Stimulated activated CD8-positive, alpha-beta memory T cell treated with anti-CD3 and anti-CD28 coated beads, Interleukin-12 subunit alpha, Interleukin-12 subunit beta, amount 100 ng/mL, for 24 hours (primary cell): Measurements from ENCODE around the gene GLG1.
"Not testable (repeated sequence)": the region's sequence is repeated elsewhere in the genome, so short reads cannot be mapped to it uniquely, and the experiment has no call there.

ENCODE experiments used
- DNase-seq: peaks from one replicate; pipeline ENCODE4 v3.0.0-alpha.2; 2020; ENCODE audit errors: extremely low read depth

The GLG1 gene

DNA sequence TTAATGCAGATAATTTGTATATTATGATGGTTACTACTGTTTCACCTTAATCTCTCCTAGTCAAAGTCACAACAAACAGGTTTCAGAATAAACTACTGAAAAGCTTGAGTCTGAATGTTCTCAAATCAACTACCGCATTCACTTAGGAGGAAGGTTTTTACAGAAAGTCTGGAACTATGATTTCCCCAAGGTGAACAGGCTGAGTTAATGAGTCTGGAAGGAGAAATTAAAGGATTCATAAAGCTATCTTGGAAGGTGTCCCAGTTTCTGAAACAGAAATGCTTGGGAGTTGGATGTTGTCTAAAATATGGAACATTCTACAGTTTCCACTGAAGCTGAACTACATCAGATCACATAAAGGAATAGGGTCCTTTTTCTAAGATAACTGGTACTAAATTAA lies 69.2 kb downstream of the GLG1 start:
- DNase-seq: not testable (repeated sequence)

GRCh38 chr16:74534650-74535049 lies 72.3 kb downstream of the GLG1 start:
- not testable (repeated sequence) for DNase-seq

GRCh38 chr16:74524926-74525325 lies 82.0 kb downstream of the GLG1 start:
- DNase-seq: no peak

GRCh38 chr16:74524117-74524516 lies 82.8 kb downstream of the GLG1 start:
- DNase-seq: no peak

DNA sequence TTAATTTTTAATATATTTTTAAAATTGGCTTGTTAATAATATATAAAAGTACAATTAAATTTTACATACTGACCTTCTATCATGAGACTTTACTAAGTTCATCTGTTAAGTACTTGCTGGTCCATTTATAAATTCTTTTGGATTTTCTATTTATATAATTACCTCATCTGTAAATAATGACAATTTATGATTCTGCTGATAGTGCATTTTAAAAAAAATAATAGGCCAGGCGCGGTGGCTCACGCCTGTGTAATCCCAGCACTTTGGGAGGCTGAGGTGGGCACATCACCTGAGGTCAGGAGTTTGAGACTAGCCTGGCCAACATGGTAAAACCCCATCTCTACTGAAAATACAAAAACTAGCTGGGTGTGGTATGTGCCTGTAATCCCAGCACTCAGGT lies 83.2 kb downstream of the GLG1 start:
- DNase-seq: not testable (repeated sequence)

- no peak for DNase-seq
Measured at GRCh38 chr16:74522160-74522559, 84.8 kb downstream of the GLG1 start.

- no peak for DNase-seq
Measured at GRCh38 chr16:74521691-74522090, 85.2 kb downstream of the GLG1 start.

GRCh38 chr16:74518934-74519333 lies 88.0 kb downstream of the GLG1 start:
- DNase-seq: not testable (repeated sequence)

DNA sequence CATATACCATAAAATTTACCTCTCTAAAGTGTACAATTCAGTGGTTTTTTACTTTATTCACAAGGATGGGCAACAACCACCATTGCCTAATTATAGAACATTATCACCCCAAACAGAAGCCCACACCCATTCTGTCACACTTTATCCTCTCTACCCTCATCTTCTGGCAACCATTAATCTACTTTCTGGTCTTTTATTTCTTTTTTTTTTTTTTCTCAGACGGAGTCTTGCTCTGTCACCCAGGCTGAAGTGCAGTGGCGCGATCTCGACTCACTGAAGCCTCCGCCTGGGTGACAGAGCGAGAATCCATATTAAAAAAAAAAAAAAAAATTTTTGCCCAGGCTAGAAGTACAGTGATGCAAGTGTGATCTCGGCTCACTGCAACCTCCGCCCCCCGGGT lies 95.0 kb downstream of the GLG1 start:
- DNase-seq: no peak

DNA sequence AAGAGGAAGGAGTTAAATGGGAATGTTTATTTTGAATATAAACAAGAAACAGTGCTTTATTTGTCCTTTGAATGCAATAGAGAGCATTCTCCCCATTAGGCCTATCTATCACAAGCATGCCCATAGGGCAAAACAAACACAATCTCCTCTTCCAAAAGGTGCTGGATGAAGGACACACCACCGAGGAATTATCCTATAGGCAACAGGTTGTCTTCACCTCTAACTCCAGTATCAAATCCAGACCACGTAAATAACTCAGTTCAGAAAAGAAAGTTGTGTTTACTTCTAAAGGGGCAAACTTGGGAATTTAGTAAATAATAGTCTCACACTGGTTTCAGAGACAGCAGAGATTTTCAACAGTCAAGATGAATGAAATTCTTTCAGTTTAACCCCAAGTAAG lies 101.9 kb downstream of the GLG1 start:
- DNase-seq: no peak

- no peak for DNase-seq
Measured at GRCh38 chr16:74503412-74503811, 103.5 kb downstream of the GLG1 start.

- no peak for DNase-seq
Measured at GRCh38 chr16:74501484-74502478, 105.1 kb downstream of the GLG1 start.

DNA sequence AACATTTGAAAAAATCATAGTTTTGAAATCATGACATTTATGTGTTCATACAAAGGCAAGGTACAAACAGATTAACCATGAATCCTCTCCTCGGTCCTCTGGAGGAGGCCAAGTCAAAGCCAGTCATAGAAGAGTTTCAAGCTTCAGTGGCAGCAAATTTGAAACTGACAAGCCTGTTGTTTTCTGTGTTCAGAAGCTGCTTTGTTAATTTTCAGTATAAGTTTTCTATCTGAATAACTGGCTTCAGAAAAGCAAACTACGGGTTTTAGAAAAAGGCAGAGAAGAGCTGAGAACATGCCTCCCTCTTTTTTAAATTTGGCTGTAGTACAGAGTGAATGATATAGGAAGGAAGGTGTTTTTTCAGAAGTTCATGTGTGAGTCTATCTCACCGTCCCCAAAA lies 106.0 kb downstream of the GLG1 start:
- DNase-seq: no peak

DNA sequence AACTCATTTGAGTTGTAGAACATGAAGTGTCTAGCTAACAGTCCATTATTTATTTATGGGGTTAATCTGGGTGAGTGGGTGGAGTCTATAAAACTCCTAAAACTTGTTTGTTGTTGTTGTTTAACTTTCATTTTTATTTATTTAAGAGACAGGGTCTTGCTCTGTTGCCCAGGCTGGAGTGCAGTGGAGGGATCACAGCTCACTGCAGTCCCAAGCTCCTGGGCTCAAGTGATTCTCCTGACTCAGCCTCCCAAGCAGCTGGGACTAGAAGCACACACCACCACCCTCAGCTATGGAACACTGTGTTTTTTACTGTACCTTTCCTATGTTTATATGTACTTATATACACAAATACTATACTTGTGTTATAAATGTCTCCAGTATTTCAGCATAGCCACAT lies 107.8 kb downstream of the GLG1 start:
- DNase-seq: no peak

DNA sequence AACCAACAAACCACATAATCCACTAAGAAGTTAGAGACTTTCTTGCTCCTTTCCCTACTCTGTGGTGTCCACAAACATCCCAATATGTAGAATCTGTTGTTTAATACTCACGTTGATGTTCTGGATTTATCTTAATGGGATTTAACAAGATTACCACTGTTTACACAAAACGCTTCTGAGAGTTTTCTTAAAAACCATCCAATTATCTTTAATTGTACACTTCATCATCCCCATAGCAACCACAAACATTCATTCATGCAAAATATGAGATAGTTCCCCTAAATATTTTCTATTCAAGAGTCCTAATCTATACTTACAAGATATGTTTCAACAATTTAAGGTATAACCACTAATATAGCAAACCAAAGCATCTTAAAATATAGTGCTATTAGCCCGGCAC lies 109.2 kb downstream of the GLG1 start:
- DNase-seq: no peak

- DNase-seq: no peak
Measured at GRCh38 chr16:74496054-74496453, 110.9 kb downstream of the GLG1 start.

DNA sequence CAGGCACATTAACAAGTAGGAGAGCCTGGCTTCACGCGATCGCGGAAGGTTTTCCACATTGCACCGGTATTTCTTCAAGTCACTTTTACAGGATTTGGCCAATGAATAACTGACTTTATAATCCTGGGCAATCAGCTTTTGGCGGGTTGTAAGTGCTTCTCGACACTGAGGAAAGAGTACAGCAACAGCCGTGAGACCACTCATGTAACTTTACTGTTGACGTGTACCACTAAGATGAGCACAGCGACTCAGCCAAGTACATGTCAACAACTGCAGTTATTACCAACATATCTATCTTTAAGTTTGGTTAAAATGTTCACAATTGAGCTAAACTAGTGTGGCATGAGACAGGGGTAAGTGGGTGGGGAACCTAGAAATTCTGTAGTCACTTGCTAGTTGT lies 113.9 kb downstream of the GLG1 start:
- no peak for DNase-seq

DNA sequence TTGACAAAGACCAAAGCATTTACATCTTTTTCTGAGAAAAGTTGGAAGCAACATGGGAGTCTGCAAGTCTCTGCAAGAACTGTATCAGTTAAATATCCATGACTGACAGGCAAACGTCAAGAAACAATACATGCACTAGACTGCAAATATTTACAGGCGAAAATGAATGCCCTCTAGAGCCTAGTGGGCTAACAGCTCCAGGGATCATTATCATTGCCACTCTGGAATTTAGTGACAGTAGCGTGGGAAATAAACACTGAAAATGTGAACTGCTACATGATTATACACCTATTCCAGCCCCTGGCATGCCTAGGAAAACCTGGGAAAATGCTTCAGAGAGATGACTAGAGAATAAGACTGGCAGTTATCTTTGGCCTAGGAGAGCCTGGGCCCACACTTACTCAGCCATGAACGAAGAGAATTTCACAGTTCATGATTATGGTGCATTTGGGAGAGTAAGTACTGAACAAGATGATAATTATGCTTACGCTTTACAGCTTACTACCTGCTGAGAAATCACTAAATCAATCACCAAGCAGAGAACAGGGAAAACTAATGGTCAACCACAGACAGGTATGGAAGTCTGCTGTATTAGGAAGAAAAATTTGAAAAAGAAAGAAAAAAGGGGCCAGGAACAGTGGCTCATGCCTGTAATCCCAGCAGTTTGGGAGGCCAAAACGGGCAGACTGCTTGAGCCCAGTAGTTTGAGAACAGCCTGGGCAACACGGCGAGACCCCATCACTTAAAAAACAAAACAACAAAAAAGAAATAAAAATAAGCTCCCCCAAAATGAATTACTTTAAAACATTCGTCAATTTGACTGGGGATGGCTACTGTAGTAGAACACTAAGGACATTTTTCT lies 119.0 kb downstream of the GLG1 start:
- no peak for DNase-seq

DNA sequence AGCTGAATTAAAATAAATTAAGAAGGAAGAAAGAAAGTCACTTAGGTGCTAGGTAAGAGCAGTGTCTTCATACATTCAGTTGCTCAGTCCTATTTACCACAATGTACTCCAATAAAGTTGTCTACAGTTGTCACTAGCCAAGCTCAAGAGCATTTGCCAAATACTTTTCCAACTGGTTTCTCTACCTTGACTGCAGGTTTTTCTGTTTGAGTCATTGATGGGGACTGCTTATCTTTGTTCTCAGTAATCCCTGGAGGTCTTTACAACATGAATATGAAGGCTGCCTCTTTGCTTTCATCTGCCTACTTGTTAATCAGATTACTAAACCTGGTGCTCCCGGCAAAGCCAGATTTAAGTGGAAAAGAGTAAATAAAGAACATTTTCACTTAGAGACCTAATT lies 121.0 kb downstream of the GLG1 start:
- no peak for DNase-seq

DNA sequence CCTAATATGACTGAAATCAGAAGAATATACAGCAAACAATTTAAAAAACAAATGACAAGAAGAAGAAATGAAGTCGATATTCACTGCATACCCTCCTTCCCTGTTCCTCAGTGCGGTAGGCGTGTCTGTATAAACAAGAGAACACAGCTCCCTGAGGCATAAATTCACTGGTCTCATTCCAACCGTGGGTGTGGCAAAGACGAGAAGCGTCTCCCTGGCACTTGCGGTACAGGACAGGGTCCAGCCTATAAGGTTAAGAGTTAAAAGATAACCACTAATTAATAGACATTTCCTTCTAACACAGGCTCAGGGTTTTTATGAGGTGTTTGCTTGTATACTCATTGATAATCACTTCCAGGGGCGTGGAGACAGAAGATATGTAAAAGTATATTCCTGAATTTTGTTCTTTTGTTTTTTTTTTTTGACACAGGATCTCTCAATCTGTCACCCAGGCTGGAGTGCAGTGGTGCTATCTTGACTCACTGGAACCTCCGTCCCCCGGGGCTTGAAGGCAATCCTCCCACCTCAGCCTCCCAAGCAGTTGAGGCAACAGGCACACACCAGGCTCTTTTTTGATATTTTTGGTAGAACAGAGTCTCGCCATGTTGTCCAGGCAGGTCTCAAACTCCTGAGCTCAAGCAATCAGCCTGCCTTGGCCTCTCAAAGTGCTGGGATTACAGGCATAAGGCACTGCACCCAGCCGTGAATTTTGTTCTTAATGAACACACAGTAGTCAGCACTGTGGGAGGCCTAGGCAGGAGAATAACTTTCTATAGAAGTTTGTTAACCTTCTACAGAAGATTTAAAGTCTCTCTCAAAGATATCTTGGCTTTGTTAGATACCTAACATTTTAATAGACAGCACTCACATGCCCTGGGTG lies 126.5 kb downstream of the GLG1 start:
- DNase-seq: no peak

GRCh38 chr16:74477226-74477625 lies 129.7 kb downstream of the GLG1 start:
- no peak for DNase-seq

- DNase-seq: no peak
Measured at GRCh38 chr16:74474416-74474815, 132.5 kb downstream of the GLG1 start.
